A673 (cell line): ENCODE results near the gene ST7. TPM values are rescaled to one million over a fixed set of nuclear protein-coding genes. Genes with fewer than 3 reads are reported as not detected.
A peak's percentile ranks its signal among the peaks of the same experiment; 100 is the strongest.

Experiments used
- BruUV-seq: library from RNA; stranded (reverse); fragments of 400-500 nt; replicated peaks from 2 replicates; lab custom pipeline; 2021; lab: Mats Ljungman, UMichigan
- CTCF ChIA-PET: fragments of 300-600 bp; sonication (Branson Sonifier 250); formaldehyde crosslinking; loops from one replicate; lab custom pipeline; 2022; ENCODE audit warnings: antibody characterized with exemption; lab: Charles Lee
- POLR2A ChIA-PET: fragments of 300-600 bp; sonication (Branson Sonifier 250); formaldehyde crosslinking; loops from one replicate; lab custom pipeline; 2022; ENCODE audit warnings: antibody characterized with exemption; ENCODE audit not compliant: low non-redundant PET; lab: Charles Lee
- DNase-seq: peaks from one replicate; pipeline ENCODE4 v3.0.0-alpha.2; 2015; ENCODE audit warnings: low spot score
- H3K27ac ChIP-seq: fragments of 200-600 bp; sonication (generic); 2 replicates; pipeline ENCODE4 v1.5.1; 2016; ENCODE audit warnings: mixed run types, low read depth, mild to moderate bottlenecking, mixed read lengths, antibody characterized with exemption, low read length; ENCODE audit not compliant: poor library complexity, severe bottlenecking
- H3K27me3 ChIP-seq: fragments of 200-600 bp; sonication (generic); replicated peaks from 2 replicates; pipeline ENCODE4 v1.6.1; 2017; ENCODE audit warnings: mixed run types, low read depth, mild to moderate bottlenecking, mixed read lengths, antibody characterized with exemption, low read length; ENCODE audit not compliant: insufficient read depth, poor library complexity
- H3K36me3 ChIP-seq: fragments of 200-600 bp; sonication (generic); 2 replicates; pipeline ENCODE4 v1.6.1; 2016; ENCODE audit warnings: mixed run types, mild to moderate bottlenecking, mixed read lengths, antibody characterized with exemption, low read length; ENCODE audit not compliant: insufficient read depth, poor library complexity, severe bottlenecking
- H3K4me1 ChIP-seq: fragments of 200-600 bp; sonication (generic); 2 replicates; pipeline ENCODE4 v1.6.1; 2017; ENCODE audit warnings: mixed run types, mild to moderate bottlenecking, mixed read lengths, antibody characterized with exemption, low read length; ENCODE audit not compliant: insufficient read depth, poor library complexity, severe bottlenecking
- H3K4me3 ChIP-seq: fragments of 200-600 bp; sonication (generic); 2 replicates; pipeline ENCODE4 v1.5.1; 2016; ENCODE audit warnings: low read depth, mixed run types, mild to moderate bottlenecking, mixed read lengths, low read length; ENCODE audit not compliant: poor library complexity, severe bottlenecking
- H3K9me3 ChIP-seq: fragments of 200-600 bp; sonication (generic); 2 replicates; pipeline ENCODE4 v1.6.1; 2016; ENCODE audit warnings: mixed run types, low read depth, mild to moderate bottlenecking, mixed read lengths, antibody characterized with exemption, low read length; ENCODE audit not compliant: poor library complexity, severe bottlenecking
- EZH2 ChIP-seq: fragments of 200-600 bp; sonication (generic); IDR thresholded peaks from 2 replicates; pipeline ENCODE4 v1.6.1; 2017; ENCODE audit warnings: borderline replicate concordance, low read depth, mild to moderate bottlenecking, mixed read lengths, antibody characterized with exemption, low read length; ENCODE audit not compliant: poor library complexity, severe bottlenecking
- intact Hi-C: fragments of 100-400 bp; cut with micrococcal nuclease; formaldehyde crosslinking; loops from one replicate; pipeline ENCODE4 v1.10.0; 2022; ENCODE audit not compliant: unreplicated experiment
- total RNA-seq: library from RNA; stranded (reverse); gene quantifications from 2 replicates; pipeline ENCODE4 v1.2.3, GENCODE V29; 2021
- TF ChIP-seq, protein P1 (sequence below): fragments of 300-800, 200-600 bp; sonication (generic); conservative IDR thresholded peaks from 2 replicates; pipeline ENCODE4 v1.5.1; 2017; ENCODE audit warnings: low read depth, mild to moderate bottlenecking, antibody characterized with exemption, low read length, moderate library complexity, mixed read lengths

The ST7 gene
- total RNA-seq, 1 experiment from 2014 or later: 24.3 TPM

- H3K36me3 ChIP-seq: no peaks in the 10 kb centered on the region
- intact Hi-C loops: no loop called here
- H3K4me1 ChIP-seq: peaks cover 35% of the 10 kb centered on the region
- CTCF ChIA-PET: interaction anchor here (1.8 kb wide), 1 partner anchor 36 kb away, joined by 7 read pairs; no protein-coding TSS in a partner anchor
- DNase-seq: peak; percentile 78
- peak overlapping the region; percentile 95 for H3K4me3 ChIP-seq
- TSS peak; percentile 75 for BruUV-seq
- H3K9me3 ChIP-seq: no peaks in the 10 kb centered on the region
- TF ChIP-seq EZH2: no peak
- TF ChIP-seq, protein P1, sequence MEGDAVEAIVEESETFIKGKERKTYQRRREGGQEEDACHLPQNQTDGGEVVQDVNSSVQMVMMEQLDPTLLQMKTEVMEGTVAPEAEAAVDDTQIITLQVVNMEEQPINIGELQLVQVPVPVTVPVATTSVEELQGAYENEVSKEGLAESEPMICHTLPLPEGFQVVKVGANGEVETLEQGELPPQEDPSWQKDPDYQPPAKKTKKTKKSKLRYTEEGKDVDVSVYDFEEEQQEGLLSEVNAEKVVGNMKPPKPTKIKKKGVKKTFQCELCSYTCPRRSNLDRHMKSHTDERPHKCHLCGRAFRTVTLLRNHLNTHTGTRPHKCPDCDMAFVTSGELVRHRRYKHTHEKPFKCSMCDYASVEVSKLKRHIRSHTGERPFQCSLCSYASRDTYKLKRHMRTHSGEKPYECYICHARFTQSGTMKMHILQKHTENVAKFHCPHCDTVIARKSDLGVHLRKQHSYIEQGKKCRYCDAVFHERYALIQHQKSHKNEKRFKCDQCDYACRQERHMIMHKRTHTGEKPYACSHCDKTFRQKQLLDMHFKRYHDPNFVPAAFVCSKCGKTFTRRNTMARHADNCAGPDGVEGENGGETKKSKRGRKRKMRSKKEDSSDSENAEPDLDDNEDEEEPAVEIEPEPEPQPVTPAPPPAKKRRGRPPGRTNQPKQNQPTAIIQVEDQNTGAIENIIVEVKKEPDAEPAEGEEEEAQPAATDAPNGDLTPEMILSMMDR: no peak
- POLR2A ChIA-PET: no interaction called here
- no peaks in the 10 kb centered on the region for H3K27me3 ChIP-seq
- H3K27ac ChIP-seq: peak overlapping the region; percentile 97
Observed at GRCh38 chr7:116952635-116953371, 498 bp upstream of the ST7 start.

GRCh38 chr7:116953906-116954838 lies 871 bp downstream of the ST7 start:
- DNase-seq: peak; percentile 89
- TF ChIP-seq, protein P1: no peak
- TF ChIP-seq EZH2: no peak
- H3K4me1 ChIP-seq: peaks cover 35% of the 10 kb centered on the region
- intact Hi-C loops: no loop called here
- no peaks in the 10 kb centered on the region for H3K27me3 ChIP-seq
- H3K4me3 ChIP-seq: peak overlapping the region; percentile 95
- no TSS peak for BruUV-seq
- peak overlapping the region; percentile 97 for H3K27ac ChIP-seq
- no peaks in the 10 kb centered on the region for H3K9me3 ChIP-seq
- ChIA-PET POLR2A (interaction anchor here (0.5 to 0.6 kb wide), 4 partner anchors 21 to 849 kb away, joined by 3 to 4 read pairs (median 3); partner anchors contain the start of gene TES), CTCF (interaction anchor here (1.8 kb wide), 1 partner anchor 34 kb away, joined by 7 read pairs; no protein-coding TSS in a partner anchor)
- H3K36me3 ChIP-seq: no peaks in the 10 kb centered on the region

DNA sequence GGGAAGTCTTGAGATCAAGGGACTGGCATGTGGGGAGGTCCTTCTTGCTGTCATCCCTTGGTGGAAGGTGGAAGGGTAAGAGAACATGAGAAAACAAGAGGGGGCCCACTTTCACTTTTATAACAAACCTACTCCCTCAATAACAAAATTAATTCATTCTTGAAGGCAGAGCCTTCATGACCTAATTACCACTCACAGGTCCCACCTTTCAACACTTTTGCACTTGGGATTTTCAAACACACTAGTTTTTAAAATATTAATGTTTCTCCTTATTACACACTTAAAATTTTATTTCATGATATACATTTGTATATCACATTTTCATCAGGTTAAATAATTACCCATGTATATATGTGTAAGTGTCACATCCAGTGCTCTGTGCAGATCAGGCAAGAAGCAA lies 2.0 kb downstream of the ST7 start:
- Histone ChIP-seq H3K36me3 (no peaks in the 10 kb centered on the region), H3K4me1 (peaks cover 35% of the 10 kb centered on the region), H3K4me3 (peak overlapping the region; percentile 95), H3K27ac (no peak overlapping the region), H3K9me3 (no peaks in the 10 kb centered on the region), H3K27me3 (no peaks in the 10 kb centered on the region)
- ChIA-PET POLR2A (no interaction called here), CTCF (no interaction called here)
- no peak for TF ChIP-seq EZH2
- TF ChIP-seq, protein P1: no peak
- no TSS peak for BruUV-seq
- no peak for DNase-seq
- intact Hi-C loops: no loop called here
